Measurements from ENCODE around the gene SRRM5. TPM values are rescaled to one million over a fixed set of nuclear protein-coding genes. Genes with fewer than 3 reads are reported as not detected.

SRRM5 gene
- total RNA-seq, 3 donors from 2014 or later (not counting 1 experiment from before 2014, with no cell fraction given): 0.24 to 0.75 (median 0.50) TPM

- H3K27me3 ChIP-seq (ENCODE audit: control insufficient read depth, insufficient read depth, low read length): no peaks in the 10 kb centered on the region
- no peak overlapping the region for H3K4me3 ChIP-seq (ENCODE audit: low read length)
- peaks cover 16% of the 10 kb centered on the region for H3K36me3 ChIP-seq (ENCODE audit: control insufficient read depth, insufficient read depth, low read length)
- intact Hi-C loops (cut with micrococcal nuclease): no loop called here
- no peaks in the 10 kb centered on the region for H3K9me3 Mint-ChIP-seq
- H3K4me1 Mint-ChIP-seq: peaks cover 41 to 69% of the 10 kb centered on the region in 2 donors
- H3K4me1 ChIP-seq (ENCODE audit: control insufficient read depth, insufficient read depth, low read length): peaks cover 18% of the 10 kb centered on the region
- no peak for ATAC-seq
- no peaks in the 10 kb centered on the region for H3K27me3 Mint-ChIP-seq (ENCODE audit: low read depth in 2 of 2)
- no peaks in the 10 kb centered on the region for H3K36me3 Mint-ChIP-seq
- 88% methylated on average over 6 of the region's 6 CpGs for WGBS (ENCODE audit: insufficient coverage)
- TF ChIP-seq CTCF (IDR thresholded peaks at IDR 0.05): no peak
- no peak for DNase-seq
- H3K9me3 ChIP-seq (ENCODE audit: control insufficient read depth, insufficient read depth, low read length): no peaks in the 10 kb centered on the region
- peak overlapping the region; percentile 35 to 72 for H3K27ac Mint-ChIP-seq
- H3K27ac ChIP-seq (ENCODE audit: low read length): no peak overlapping the region
- H3K4me3 Mint-ChIP-seq: no peak overlapping the region
Measured at GRCh38 chr19:43616954-43617353, 5.1 kb downstream of the SRRM5 start.

GRCh38 chr19:43618921-43619261 is 7.0 kb downstream of the SRRM5 start:
- peak overlapping the region; percentile 99 for H3K4me3 Mint-ChIP-seq
- H3K4me3 ChIP-seq (ENCODE audit: low read length): peak overlapping the region; percentile 100
- H3K9me3 ChIP-seq (ENCODE audit: control insufficient read depth, insufficient read depth, low read length): no peaks in the 10 kb centered on the region
- 1% methylated on average over 14 of the region's 14 CpGs for WGBS (ENCODE audit: insufficient coverage)
- peak overlapping the region; percentile 93 to 96 for H3K27ac Mint-ChIP-seq
- H3K4me1 Mint-ChIP-seq: peaks cover 27 to 52% of the 10 kb centered on the region in 2 donors
- no peaks in the 10 kb centered on the region for H3K27me3 Mint-ChIP-seq (ENCODE audit: low read depth in 2 of 2)
- intact Hi-C loops (cut with micrococcal nuclease): loop anchor here (1.0 kb wide), 1 partner anchor 23 kb away; the partner anchor contains the start of genes IRGQ and ZNF576
- no peaks in the 10 kb centered on the region for H3K27me3 ChIP-seq (ENCODE audit: control insufficient read depth, insufficient read depth, low read length)
- peak overlapping the region; percentile 96 for H3K27ac ChIP-seq (ENCODE audit: low read length)
- no peak for TF ChIP-seq CTCF (IDR thresholded peaks at IDR 0.05)
- no peaks in the 10 kb centered on the region for H3K36me3 Mint-ChIP-seq
- H3K9me3 Mint-ChIP-seq: no peaks in the 10 kb centered on the region
- no peaks in the 10 kb centered on the region for H3K36me3 ChIP-seq (ENCODE audit: control insufficient read depth, insufficient read depth, low read length)
- ATAC-seq (peak; percentile 2 to 9 (median 6)), DNase-seq (peak in 1 of 2 donors; percentile 61)
- H3K4me1 ChIP-seq (ENCODE audit: control insufficient read depth, insufficient read depth, low read length): peaks cover 18% of the 10 kb centered on the region

GRCh38 chr19:43619262-43620060 is 7.6 kb downstream of the SRRM5 start, which contains the start of gene ZNF428:
Gene ZNF428 (minus strand): TSS chr19:43619629. CDS start chr19:43614304, 5,325 bp downstream.
- no peak for TF ChIP-seq CTCF (IDR thresholded peaks at IDR 0.05)

More at GRCh38 chr19:43619262-43620060, 7.6 kb downstream of the SRRM5 start, which contains the start of gene ZNF428:
- H3K27ac Mint-ChIP-seq: peak within 1 kb of the TSS; percentile 93 to 96
- H3K36me3 Mint-ChIP-seq: no peaks in the 10 kb centered on the region
- Histone ChIP-seq H3K36me3 (ENCODE audit: control insufficient read depth, insufficient read depth, low read length) (no peaks in the 10 kb centered on the region), H3K27ac (ENCODE audit: low read length) (peak within 1 kb of the TSS; percentile 96), H3K4me1 (ENCODE audit: control insufficient read depth, insufficient read depth, low read length) (peaks cover 18% of the 10 kb centered on the region), H3K4me3 (ENCODE audit: low read length) (peak within 1 kb of the TSS; percentile 100), H3K9me3 (ENCODE audit: control insufficient read depth, insufficient read depth, low read length) (no peaks in the 10 kb centered on the region), H3K27me3 (ENCODE audit: control insufficient read depth, insufficient read depth, low read length) (no peaks in the 10 kb centered on the region)
- WGBS (ENCODE audit: insufficient coverage): under 1% methylated on average over 81 of the region's 81 CpGs
- H3K9me3 Mint-ChIP-seq: no peaks in the 10 kb centered on the region
- H3K4me3 Mint-ChIP-seq: peak within 1 kb of the TSS; percentile 99
- DNase-seq (peak; percentile 81 to 94), ATAC-seq (peak; percentile 92 to 95 (median 92))
- intact Hi-C loops (cut with micrococcal nuclease): loop anchor here (1.0 kb wide), 1 partner anchor 23 kb away; the partner anchor contains the start of genes IRGQ and ZNF576
- H3K4me1 Mint-ChIP-seq: peaks cover 27 to 52% of the 10 kb centered on the region in 2 donors
- no peaks in the 10 kb centered on the region for H3K27me3 Mint-ChIP-seq (ENCODE audit: low read depth in 2 of 2)
